HepG2 (cell line): ENCODE measurements around the gene PPP1R18. TPM values are rescaled to one million over a fixed set of nuclear protein-coding genes. Genes with fewer than 3 reads are reported as not detected.

Source experiments
- ARID3A ChIP-seq: IDR thresholded peaks from 2 replicates; pipeline ENCODE4 v1.6.1; 2012; ENCODE audit warnings: low read depth, low read length, improper control_type of control experiment
- BORCS8-MEF2B ChIP-seq: sonication (generic); formaldehyde crosslinking; IDR thresholded peaks from 2 replicates; pipeline ENCODE4 v1.8.0; 2022; ENCODE audit warnings: mild to moderate bottlenecking, missing genetic modification reagents
- FOXK2 ChIP-seq: fragments of 450-650 bp; IDR thresholded peaks from 2 replicates; pipeline ENCODE4 v1.6.1; 2016
- GMEB2 ChIP-seq: IDR thresholded peaks from 2 replicates; pipeline ENCODE4 v1.6.1; 2016; ENCODE audit warnings: missing biosample characterization, missing genetic modification reagents, low read depth
- HIVEP1 ChIP-seq: sonication (generic); formaldehyde crosslinking; IDR thresholded peaks from 2 replicates; pipeline ENCODE4 v1.4.0; 2020; ENCODE audit warnings: mild to moderate bottlenecking, missing genetic modification reagents
- NCOA2 ChIP-seq: sonication (generic); formaldehyde crosslinking; IDR thresholded peaks from 2 replicates; pipeline ENCODE4 v1.8.0; 2022; ENCODE audit warnings: inconsistent platforms
- PPARG ChIP-seq: conservative IDR thresholded peaks from 2 replicates; pipeline ENCODE4 v1.6.1; 2016; ENCODE audit warnings: missing biosample characterization, missing genetic modification reagents
- RBFOX2 ChIP-seq: fragments of 200-400 bp; formaldehyde crosslinking; IDR thresholded peaks from 2 replicates; pipeline ENCODE4 v1.6.1; 2017; ENCODE audit warnings: low read depth, mild to moderate bottlenecking, low read length
- RFX1 ChIP-seq: fragments of 450-650 bp; IDR thresholded peaks from 2 replicates; pipeline ENCODE4 v1.6.1; 2017
- SOX13 ChIP-seq, 3 experiments: fragments of 450-650 bp in 1 of 3; sonication (generic) in 1 of 3; formaldehyde crosslinking in 1 of 3; IDR thresholded peaks in 2 of 3; conservative IDR thresholded peaks in 1 of 3; 2 replicates each; pipeline versions ENCODE4 v1.5.0 to v1.6.1; 2016 to 2020; ENCODE audit warnings: antibody characterized with exemption in 1 of 3, mild to moderate bottlenecking in 1 of 3, missing compliant biosample characterization in 1 of 3, missing genetic modification reagents in 1 of 3, moderate library complexity in 1 of 3
- TSC22D2 ChIP-seq: sonication (generic); formaldehyde crosslinking; IDR thresholded peaks from 2 replicates; pipeline ENCODE4 v1.5.1; 2020; ENCODE audit warnings: missing genetic modification reagents, mild to moderate bottlenecking, borderline replicate concordance
- ZNF274 ChIP-seq: sonication (generic); formaldehyde crosslinking; IDR thresholded peaks from 2 replicates; pipeline ENCODE4 v1.5.1; 2020; ENCODE audit warnings: mild to moderate bottlenecking, missing genetic modification reagents
- ZNF644 ChIP-seq: IDR thresholded peaks from 2 replicates; pipeline ENCODE4 v1.6.1; 2016; ENCODE audit warnings: low read depth
- ZNF646 ChIP-seq: sonication (generic); formaldehyde crosslinking; IDR thresholded peaks from 2 replicates; pipeline ENCODE4 v1.9.0; 2021; ENCODE audit warnings: mild to moderate bottlenecking, missing genetic modification reagents
- ZNF781 ChIP-seq: sonication (generic); formaldehyde crosslinking; IDR thresholded peaks from 2 replicates; pipeline ENCODE4 v1.5.1; 2020; ENCODE audit warnings: borderline replicate concordance, mild to moderate bottlenecking, missing genetic modification reagents; ENCODE audit errors: not compliant biosample characterization
- ZSCAN25 ChIP-seq: sonication (generic); formaldehyde crosslinking; IDR thresholded peaks from 2 replicates; pipeline ENCODE4 v1.8.0; 2022; ENCODE audit warnings: mild to moderate bottlenecking, missing genetic modification reagents
- ZSCAN9 ChIP-seq: IDR thresholded peaks from 2 replicates; pipeline ENCODE4 v1.6.1; 2016; ENCODE audit warnings: borderline replicate concordance
- polyA plus RNA-seq, 8 experiments: library from polyadenylated mRNA; depleted of rRNA in 3 of 8; stranded (reverse) in 7 of 8; unstranded in 1 of 8; fragments of >200 nt; fragmentation: Illumina TruSeq in 4 of 8; extraction: Trizol in 4 of 8; gene quantifications; 2 replicates each; pipeline versions ENCODE4 v1.2.1 to v1.2.3, GENCODE V29; 2011 to 2016; ENCODE audit warnings: low read depth in 4 of 8, missing spikeins in 1 of 8, mixed read lengths in 1 of 8; ENCODE audit not compliant: insufficient read depth in 1 of 8
- total RNA-seq, 5 experiments: library from RNA; depleted of rRNA; stranded (reverse); fragments of >200 nt; fragmentation: Illumina TruSeq; extraction: Trizol; gene quantifications; 2 replicates each; pipeline ENCODE4 v1.2.3, GENCODE V29; 2016; ENCODE audit warnings: low read depth in 1 of 5
- TF ChIP-seq, protein P1 (sequence below): sonication (generic); formaldehyde crosslinking; IDR thresholded peaks from 2 replicates; pipeline ENCODE4 v1.5.0; 2020; ENCODE audit warnings: missing genetic modification reagents, mild to moderate bottlenecking, borderline replicate concordance

PPP1R18 gene
- total and polyA plus RNA-seq, 2 of the 13 experiments (the other 11 are each of a cell fraction or from before 2014, with no cell fraction given), result 4.9 to 9.2 TPM

DNA sequence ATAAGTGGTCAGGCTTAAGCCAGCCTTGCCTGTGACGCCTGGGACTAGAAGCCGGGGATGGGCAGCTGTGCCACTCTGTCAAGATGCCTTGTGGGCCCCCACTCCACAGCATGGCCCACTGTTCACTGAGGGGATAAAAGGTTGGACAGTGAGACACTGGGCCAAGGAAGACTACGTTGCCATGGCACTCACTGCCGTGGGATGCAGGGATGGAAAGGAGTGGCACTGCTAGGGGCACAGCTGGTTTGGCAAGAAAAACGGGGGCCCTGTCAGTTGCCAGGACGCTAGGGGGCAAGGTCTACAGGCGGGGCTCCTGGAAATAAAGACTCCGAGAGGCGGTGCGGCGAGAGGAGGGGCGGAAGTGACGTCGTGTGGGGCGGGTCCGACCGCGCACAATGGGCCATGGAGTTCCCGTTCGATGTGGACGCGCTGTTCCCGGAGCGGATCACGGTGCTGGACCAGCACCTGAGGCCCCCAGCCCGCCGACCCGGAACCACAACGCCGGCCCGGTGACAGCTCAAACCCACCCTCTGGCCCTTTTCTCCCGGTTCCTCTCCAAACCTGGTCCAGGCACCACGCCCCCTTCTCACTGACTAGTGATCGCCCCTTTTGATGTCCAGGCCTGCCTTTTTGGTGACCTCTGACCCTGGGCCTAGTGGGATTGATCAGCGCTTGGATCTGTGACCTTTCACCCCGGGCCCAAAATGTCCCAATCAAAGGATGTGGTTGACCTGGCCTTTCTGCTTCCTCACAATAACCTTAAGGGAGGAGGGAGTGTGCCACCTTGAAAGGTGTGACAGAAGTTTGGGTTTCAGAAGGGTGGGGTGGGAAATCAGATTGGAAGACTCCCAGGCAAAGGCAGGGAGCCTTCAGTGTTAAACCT lies 59.7 kb downstream of the PPP1R18 start, which contains the start of gene ATAT1 (continued):
- TF ChIP-seq RBFOX2, result peak; percentile 95
- no peak for TF ChIP-seq FOXK2
- no peak for TF ChIP-seq ZNF646 (CRISPR knock-in tag)
- peak; percentile 49; the same call in 1 of the 2 replicates for TF ChIP-seq BORCS8-MEF2B (CRISPR knock-in tag)
- no peak for TF ChIP-seq ZSCAN9
- TF ChIP-seq HIVEP1 (CRISPR knock-in tag), result peak; percentile 84; the same call in 1 of the 2 replicates
- TF ChIP-seq SOX13 (IDR thresholded peaks at IDR 0.05), result peak; percentile 62
- TF ChIP-seq SOX13 (CRISPR knock-in tag; conservative IDR thresholded peaks at IDR 0.05 in 1 of 2, IDR thresholded peaks at IDR 0.05 in 1 of 2), result peak in 1 of 2 experiments; percentile 71; a peak in 2 of 4 replicates
- peak; percentile 30; the same call in 1 of the 2 replicates for TF ChIP-seq RFX1
- TF ChIP-seq ZNF644 (CRISPR knock-in tag), result no peak; the same call in 1 of the 2 replicates
- 0 out of 2 replicates have a peak, but pooled peaks have one; percentile 51 for TF ChIP-seq TSC22D2
- peak; percentile 61 for TF ChIP-seq NCOA2 (CRISPR knock-in tag)
- peak; percentile 35 for TF ChIP-seq PPARG (CRISPR knock-in tag)
- 0 out of 2 replicates have a peak, but pooled peaks have one; percentile 11 for TF ChIP-seq ARID3A
- TF ChIP-seq GMEB2 (CRISPR knock-in tag), result no peak
- TF ChIP-seq ZSCAN25 (CRISPR knock-in tag), result peak; percentile 85
- peak; percentile 87; the same call in 1 of the 2 replicates for TF ChIP-seq ZNF274 (CRISPR knock-in tag)
- TF ChIP-seq, protein P1, sequence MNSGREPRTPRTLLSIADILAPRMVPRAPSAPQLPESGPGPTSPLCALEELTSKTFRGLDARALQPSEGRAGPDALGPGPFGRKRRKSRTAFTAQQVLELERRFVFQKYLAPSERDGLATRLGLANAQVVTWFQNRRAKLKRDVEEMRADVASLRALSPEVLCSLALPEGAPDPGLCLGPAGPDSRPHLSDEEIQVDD (CRISPR knock-in tag), result no peak
- TF ChIP-seq ZNF781 (CRISPR knock-in tag), result peak; percentile 77
